ENCODE measurements around the gene SPOCD1.

DNA sequence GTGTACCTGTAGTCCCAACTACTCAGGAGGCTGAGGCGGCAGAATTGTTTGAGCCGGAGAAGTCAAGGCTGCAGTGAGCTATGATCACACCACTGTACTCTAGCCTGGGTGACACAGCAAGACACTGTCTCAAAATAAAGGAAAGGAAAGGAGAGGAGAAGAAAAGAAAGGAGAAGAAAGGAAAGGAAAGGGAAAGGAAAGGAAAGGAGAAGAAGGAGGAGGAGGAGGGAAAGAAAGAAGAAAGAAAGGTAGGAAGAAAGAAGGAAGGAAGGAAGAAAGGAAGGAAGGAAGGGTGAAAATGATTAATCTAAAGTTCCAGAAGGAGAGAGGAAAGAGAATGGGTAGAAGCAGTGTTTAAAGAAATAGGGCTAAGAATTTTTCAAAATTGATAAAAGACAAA is 12.2 kb downstream of the SPOCD1 start:
- TF ChIP-seq, protein P1, sequence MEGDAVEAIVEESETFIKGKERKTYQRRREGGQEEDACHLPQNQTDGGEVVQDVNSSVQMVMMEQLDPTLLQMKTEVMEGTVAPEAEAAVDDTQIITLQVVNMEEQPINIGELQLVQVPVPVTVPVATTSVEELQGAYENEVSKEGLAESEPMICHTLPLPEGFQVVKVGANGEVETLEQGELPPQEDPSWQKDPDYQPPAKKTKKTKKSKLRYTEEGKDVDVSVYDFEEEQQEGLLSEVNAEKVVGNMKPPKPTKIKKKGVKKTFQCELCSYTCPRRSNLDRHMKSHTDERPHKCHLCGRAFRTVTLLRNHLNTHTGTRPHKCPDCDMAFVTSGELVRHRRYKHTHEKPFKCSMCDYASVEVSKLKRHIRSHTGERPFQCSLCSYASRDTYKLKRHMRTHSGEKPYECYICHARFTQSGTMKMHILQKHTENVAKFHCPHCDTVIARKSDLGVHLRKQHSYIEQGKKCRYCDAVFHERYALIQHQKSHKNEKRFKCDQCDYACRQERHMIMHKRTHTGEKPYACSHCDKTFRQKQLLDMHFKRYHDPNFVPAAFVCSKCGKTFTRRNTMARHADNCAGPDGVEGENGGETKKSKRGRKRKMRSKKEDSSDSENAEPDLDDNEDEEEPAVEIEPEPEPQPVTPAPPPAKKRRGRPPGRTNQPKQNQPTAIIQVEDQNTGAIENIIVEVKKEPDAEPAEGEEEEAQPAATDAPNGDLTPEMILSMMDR (IDR thresholded peaks at IDR 0.05) = no peak
- TF ChIP-seq EP300 (IDR thresholded peaks at IDR 0.05) (no peak), POLR2A (IDR thresholded peaks at IDR 0.05) (no peak)

All from tibial nerve (tissue), 4 donors.